Measurements from ENCODE around the gene DIAPH2.

Gene DIAPH2

GRCh38 chrX:97474933-97475332, 790.3 kb downstream of the DIAPH2 start:
- Mint-ChIP-seq H3K4me3 (no peak overlapping the region), H3K27me3 (no peaks in the 10 kb centered on the region), H3K9me3 (no peaks in the 10 kb centered on the region), H3K4me1 (no peaks in the 10 kb centered on the region), H3K36me3 (no peaks in the 10 kb centered on the region), H3K27ac (no peak overlapping the region)

GRCh38 chrX:97479106-97479890, 794.7 kb downstream of the DIAPH2 start:
- Mint-ChIP-seq H3K4me3 (no peak overlapping the region), H3K27me3 (no peaks in the 10 kb centered on the region), H3K9me3 (no peaks in the 10 kb centered on the region)

GRCh38 chrX:97481228-97481627, 796.6 kb downstream of the DIAPH2 start:
- no peak overlapping the region for H3K27ac Mint-ChIP-seq
- H3K36me3 Mint-ChIP-seq: no peaks in the 10 kb centered on the region
- H3K4me1 Mint-ChIP-seq: no peaks in the 10 kb centered on the region
- H3K4me3 Mint-ChIP-seq: no peak overlapping the region
- no peaks in the 10 kb centered on the region for H3K9me3 Mint-ChIP-seq
- no peaks in the 10 kb centered on the region for H3K27me3 Mint-ChIP-seq

More at GRCh38 chrX:97479106-97479890, 794.7 kb downstream of the DIAPH2 start:
- Mint-ChIP-seq H3K4me1 (no peaks in the 10 kb centered on the region), H3K36me3 (no peaks in the 10 kb centered on the region), H3K27ac (no peak overlapping the region)

GRCh38 chrX:97482666-97483300, 798.1 kb downstream of the DIAPH2 start:
- no peak overlapping the region for H3K4me3 Mint-ChIP-seq
- H3K27ac Mint-ChIP-seq: no peak overlapping the region
- no peaks in the 10 kb centered on the region for H3K27me3 Mint-ChIP-seq
- H3K4me1 Mint-ChIP-seq: no peaks in the 10 kb centered on the region
- H3K9me3 Mint-ChIP-seq: no peaks in the 10 kb centered on the region
- H3K36me3 Mint-ChIP-seq: no peaks in the 10 kb centered on the region

GRCh38 chrX:97490656-97491055, 806.0 kb downstream of the DIAPH2 start:
- Mint-ChIP-seq H3K9me3 (peaks cover 5% of the 10 kb centered on the region), H3K27ac (no peak overlapping the region), H3K27me3 (no peaks in the 10 kb centered on the region)

GRCh38 chrX:97494756-97495372, 810.2 kb downstream of the DIAPH2 start:
- Mint-ChIP-seq H3K27me3 (no peaks in the 10 kb centered on the region), H3K4me3 (no peak overlapping the region), H3K4me1 (no peaks in the 10 kb centered on the region), H3K27ac (no peak overlapping the region), H3K9me3 (peaks cover 5% of the 10 kb centered on the region), H3K36me3 (peaks cover 9% of the 10 kb centered on the region)

More at GRCh38 chrX:97490656-97491055, 806.0 kb downstream of the DIAPH2 start:
- H3K4me3 Mint-ChIP-seq: no peak overlapping the region
- no peaks in the 10 kb centered on the region for H3K4me1 Mint-ChIP-seq
- peaks cover 9% of the 10 kb centered on the region for H3K36me3 Mint-ChIP-seq

- H3K27ac Mint-ChIP-seq: no peak overlapping the region
- no peaks in the 10 kb centered on the region for H3K9me3 Mint-ChIP-seq
- H3K4me1 Mint-ChIP-seq: no peaks in the 10 kb centered on the region
- no peak overlapping the region for H3K4me3 Mint-ChIP-seq
- peaks cover 1% of the 10 kb centered on the region for H3K36me3 Mint-ChIP-seq
- no peaks in the 10 kb centered on the region for H3K27me3 Mint-ChIP-seq
Observed at GRCh38 chrX:97498093-97498492, 813.5 kb downstream of the DIAPH2 start.

GRCh38 chrX:97504431-97504830, 819.8 kb downstream of the DIAPH2 start:
- Mint-ChIP-seq H3K27ac (no peak overlapping the region), H3K27me3 (no peaks in the 10 kb centered on the region), H3K9me3 (no peaks in the 10 kb centered on the region), H3K4me1 (no peaks in the 10 kb centered on the region), H3K36me3 (no peaks in the 10 kb centered on the region), H3K4me3 (no peak overlapping the region)

- Mint-ChIP-seq H3K9me3 (no peaks in the 10 kb centered on the region), H3K27ac (no peak overlapping the region), H3K36me3 (no peaks in the 10 kb centered on the region), H3K27me3 (no peaks in the 10 kb centered on the region), H3K4me1 (no peaks in the 10 kb centered on the region), H3K4me3 (no peak overlapping the region)
Observed at GRCh38 chrX:97517763-97518162, 833.1 kb downstream of the DIAPH2 start.

- H3K4me1 Mint-ChIP-seq: no peaks in the 10 kb centered on the region
- no peaks in the 10 kb centered on the region for H3K9me3 Mint-ChIP-seq
- peaks cover 4% of the 10 kb centered on the region for H3K36me3 Mint-ChIP-seq
- no peaks in the 10 kb centered on the region for H3K27me3 Mint-ChIP-seq
- no peak overlapping the region for H3K4me3 Mint-ChIP-seq
- no peak overlapping the region for H3K27ac Mint-ChIP-seq
Observed at GRCh38 chrX:97522307-97522706, 837.7 kb downstream of the DIAPH2 start.

- Mint-ChIP-seq H3K27ac (no peak overlapping the region), H3K4me1 (no peaks in the 10 kb centered on the region), H3K36me3 (peaks cover 9% of the 10 kb centered on the region), H3K27me3 (no peaks in the 10 kb centered on the region), H3K4me3 (no peak overlapping the region), H3K9me3 (peaks cover 6% of the 10 kb centered on the region)
Observed at GRCh38 chrX:97524340-97524739, 839.7 kb downstream of the DIAPH2 start.

- Mint-ChIP-seq H3K36me3 (peaks cover 9% of the 10 kb centered on the region), H3K27ac (peak overlapping the region; percentile 55), H3K27me3 (no peaks in the 10 kb centered on the region), H3K4me1 (no peaks in the 10 kb centered on the region), H3K4me3 (no peak overlapping the region), H3K9me3 (peaks cover 6% of the 10 kb centered on the region)
Observed at GRCh38 chrX:97524997-97525396, 840.4 kb downstream of the DIAPH2 start.

GRCh38 chrX:97525981-97526380, 841.3 kb downstream of the DIAPH2 start:
- H3K9me3 Mint-ChIP-seq: peaks cover 6% of the 10 kb centered on the region
- H3K36me3 Mint-ChIP-seq: peaks cover 11% of the 10 kb centered on the region
- no peak overlapping the region for H3K4me3 Mint-ChIP-seq
- H3K27ac Mint-ChIP-seq: no peak overlapping the region
- H3K27me3 Mint-ChIP-seq: no peaks in the 10 kb centered on the region
- no peaks in the 10 kb centered on the region for H3K4me1 Mint-ChIP-seq

GRCh38 chrX:97527725-97528124, 843.1 kb downstream of the DIAPH2 start:
- H3K4me1 Mint-ChIP-seq: no peaks in the 10 kb centered on the region
- H3K27me3 Mint-ChIP-seq: no peaks in the 10 kb centered on the region
- H3K4me3 Mint-ChIP-seq: no peak overlapping the region

GRCh38 chrX:97529536-97530200, 845.0 kb downstream of the DIAPH2 start:
- Mint-ChIP-seq H3K27ac (no peak overlapping the region), H3K27me3 (no peaks in the 10 kb centered on the region), H3K36me3 (peaks cover 11% of the 10 kb centered on the region), H3K4me3 (no peak overlapping the region), H3K9me3 (peaks cover 6% of the 10 kb centered on the region), H3K4me1 (no peaks in the 10 kb centered on the region)

More at GRCh38 chrX:97527725-97528124, 843.1 kb downstream of the DIAPH2 start:
- H3K27ac Mint-ChIP-seq: no peak overlapping the region
- peaks cover 6% of the 10 kb centered on the region for H3K9me3 Mint-ChIP-seq
- peaks cover 11% of the 10 kb centered on the region for H3K36me3 Mint-ChIP-seq

Measured in activated naive CD4-positive, alpha-beta T cell treated with anti-CD3 and anti-CD28 coated beads, Interleukin-2, amount 50 U/mL, for 24 hours (primary cell).